DOHH2 (cell line): Measurements from ENCODE around the gene QKI.

Source experiments
- H3F3A ChIP-seq: fragments of 200-600 bp; sonication (generic), shearing (Covaris generic); 2 replicates; pipeline ENCODE4 v1.6.0; 2016; ENCODE audit warnings: antibody characterized with exemption, mild to moderate bottlenecking; ENCODE audit not compliant: control insufficient read depth, insufficient read depth
- H3K27ac ChIP-seq: fragments of 200-600 bp; sonication (generic); 2 replicates; pipeline ENCODE4 v1.5.1; 2014; ENCODE audit warnings: low read depth, mild to moderate bottlenecking, low read length, moderate library complexity
- H3K27me3 ChIP-seq: fragments of 200-600 bp; sonication (generic); 2 replicates; pipeline ENCODE4 v1.6.1; 2014; ENCODE audit warnings: mild to moderate bottlenecking, low read length, mixed read lengths; ENCODE audit not compliant: control insufficient read depth
- H3K36me3 ChIP-seq: fragments of 200-600 bp; sonication (generic); 2 replicates; pipeline ENCODE4 v1.6.1; 2014; ENCODE audit warnings: mild to moderate bottlenecking, low read length, moderate library complexity, mixed read lengths; ENCODE audit not compliant: control insufficient read depth
- H3K4me1 ChIP-seq: fragments of 200-600 bp; sonication (generic); 2 replicates; pipeline ENCODE4 v1.6.1; 2014; ENCODE audit warnings: mild to moderate bottlenecking, low read length, mixed read lengths; ENCODE audit not compliant: control insufficient read depth
- H3K4me2 ChIP-seq: fragments of 200-600 bp; sonication (generic); 2 replicates; pipeline ENCODE4 v1.6.0; 2014; ENCODE audit warnings: mild to moderate bottlenecking, low read length, moderate library complexity
- H3K4me3 ChIP-seq: fragments of 200-600 bp; sonication (generic); 2 replicates; pipeline ENCODE4 v1.5.1; 2014; ENCODE audit warnings: mild to moderate bottlenecking, low read length, mixed read lengths
- H3K79me2 ChIP-seq: fragments of 200-600 bp; sonication (generic); 2 replicates; pipeline ENCODE4 v1.6.1; 2014; ENCODE audit warnings: mild to moderate bottlenecking, low read length, mixed read lengths; ENCODE audit not compliant: control insufficient read depth
- H3K9me2 ChIP-seq: fragments of 200-600 bp; sonication (generic); replicated peaks from 2 replicates; pipeline ENCODE4 v1.6.1; 2014; ENCODE audit warnings: mild to moderate bottlenecking, low read length, mixed read lengths; ENCODE audit not compliant: control insufficient read depth
- H3K9me3 ChIP-seq: fragments of 200-600 bp; sonication (generic); 2 replicates; pipeline ENCODE4 v1.6.1; 2014; ENCODE audit warnings: antibody characterized with exemption, low read length, mixed read lengths; ENCODE audit not compliant: control insufficient read depth, insufficient read depth
- H4K20me1 ChIP-seq: fragments of 200-600 bp; sonication (generic); 2 replicates; pipeline ENCODE4 v1.6.0; 2014; ENCODE audit warnings: low read depth, mild to moderate bottlenecking, antibody characterized with exemption, low read length, moderate library complexity; ENCODE audit not compliant: control insufficient read depth, insufficient read depth
- EZH2phosphoT487 ChIP-seq: fragments of 200-600 bp; sonication (generic); IDR thresholded peaks from 2 replicates; pipeline ENCODE4 v1.6.1; 2017; ENCODE audit warnings: borderline replicate concordance, mild to moderate bottlenecking, antibody characterized with exemption, low read length, moderate library complexity, mixed read lengths
- TF ChIP-seq, protein P1 (sequence below): fragments of 200-600 bp; sonication (generic); IDR thresholded peaks from one replicate; pipeline ENCODE4 v1.5.1; 2014; ENCODE audit warnings: antibody characterized with exemption, mild to moderate bottlenecking, low read depth, low read length; ENCODE audit not compliant: poor library complexity, severe bottlenecking

Gene QKI

DNA sequence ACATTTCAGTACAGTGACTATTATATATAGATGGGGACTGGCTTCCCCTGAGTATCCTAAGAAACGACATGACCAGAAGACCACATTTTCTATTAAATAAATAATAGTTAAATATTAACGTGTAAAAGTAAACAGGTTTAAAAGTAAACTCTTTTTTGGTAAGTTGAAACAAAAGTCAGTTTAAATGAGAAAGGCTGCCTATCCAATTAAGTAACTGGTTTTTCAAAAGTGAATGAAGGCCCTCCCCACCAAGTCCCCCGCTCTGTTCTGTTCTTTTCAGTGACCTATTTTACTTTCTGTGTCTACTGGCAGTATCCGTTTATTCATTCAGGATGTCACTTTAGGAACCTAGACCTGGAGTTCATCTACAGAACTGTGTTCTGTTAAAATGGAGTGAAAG is 32.0 kb downstream of the QKI start:
- no peaks in the 10 kb centered on the region for H3K36me3 ChIP-seq
- no peaks in the 10 kb centered on the region for H3K9me3 ChIP-seq
- H3F3A ChIP-seq: 0 out of 2 replicates have a peak, but pooled peaks cover 4% of the 10 kb centered on the region
- H4K20me1 ChIP-seq: no peaks in the 10 kb centered on the region; the same call in 1 of the 2 replicates
- no peak overlapping the region for H3K4me3 ChIP-seq
- H3K79me2 ChIP-seq: peaks cover 98% of the 10 kb centered on the region
- TF ChIP-seq EZH2phosphoT487: no peak
- TF ChIP-seq, protein P1, sequence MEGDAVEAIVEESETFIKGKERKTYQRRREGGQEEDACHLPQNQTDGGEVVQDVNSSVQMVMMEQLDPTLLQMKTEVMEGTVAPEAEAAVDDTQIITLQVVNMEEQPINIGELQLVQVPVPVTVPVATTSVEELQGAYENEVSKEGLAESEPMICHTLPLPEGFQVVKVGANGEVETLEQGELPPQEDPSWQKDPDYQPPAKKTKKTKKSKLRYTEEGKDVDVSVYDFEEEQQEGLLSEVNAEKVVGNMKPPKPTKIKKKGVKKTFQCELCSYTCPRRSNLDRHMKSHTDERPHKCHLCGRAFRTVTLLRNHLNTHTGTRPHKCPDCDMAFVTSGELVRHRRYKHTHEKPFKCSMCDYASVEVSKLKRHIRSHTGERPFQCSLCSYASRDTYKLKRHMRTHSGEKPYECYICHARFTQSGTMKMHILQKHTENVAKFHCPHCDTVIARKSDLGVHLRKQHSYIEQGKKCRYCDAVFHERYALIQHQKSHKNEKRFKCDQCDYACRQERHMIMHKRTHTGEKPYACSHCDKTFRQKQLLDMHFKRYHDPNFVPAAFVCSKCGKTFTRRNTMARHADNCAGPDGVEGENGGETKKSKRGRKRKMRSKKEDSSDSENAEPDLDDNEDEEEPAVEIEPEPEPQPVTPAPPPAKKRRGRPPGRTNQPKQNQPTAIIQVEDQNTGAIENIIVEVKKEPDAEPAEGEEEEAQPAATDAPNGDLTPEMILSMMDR: no peak
- H3K4me2 ChIP-seq: no peak overlapping the region
- no peak overlapping the region for H3K27ac ChIP-seq
- no peaks in the 10 kb centered on the region for H3K9me2 ChIP-seq
- H3K4me1 ChIP-seq: no peaks in the 10 kb centered on the region
- no peaks in the 10 kb centered on the region for H3K27me3 ChIP-seq

DNA sequence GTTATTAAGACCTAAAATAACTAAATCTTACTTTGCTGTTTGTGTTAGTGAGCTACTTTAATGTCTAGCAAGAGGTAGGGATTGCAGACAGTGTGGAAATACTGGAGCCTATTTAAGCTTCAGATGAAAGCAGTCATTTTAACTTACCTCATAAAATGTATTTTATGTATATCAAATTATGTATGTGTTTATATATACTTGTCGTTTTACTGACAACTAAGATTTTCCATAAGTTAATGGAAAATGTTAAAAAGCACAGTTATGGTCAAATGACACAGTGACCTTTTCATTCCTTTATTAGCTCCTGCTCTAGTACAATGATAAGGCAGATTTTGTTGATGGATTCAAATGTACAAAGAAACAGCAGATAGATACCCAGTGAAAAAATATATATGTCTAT is 34.6 kb downstream of the QKI start:
- TF ChIP-seq EZH2phosphoT487: no peak
- TF ChIP-seq, protein P1: no peak
- H3K9me3 ChIP-seq: no peaks in the 10 kb centered on the region
- H3K36me3 ChIP-seq: no peaks in the 10 kb centered on the region
- H3K79me2 ChIP-seq: peaks cover 99% of the 10 kb centered on the region
- no peaks in the 10 kb centered on the region for H3K9me2 ChIP-seq
- no peak overlapping the region for H3K27ac ChIP-seq
- peaks cover 4% of the 10 kb centered on the region; the same call in 1 of the 2 replicates for H4K20me1 ChIP-seq
- 0 out of 2 replicates have a peak, but pooled peaks cover 4% of the 10 kb centered on the region for H3F3A ChIP-seq
- H3K4me1 ChIP-seq: no peaks in the 10 kb centered on the region
- H3K4me3 ChIP-seq: no peak overlapping the region
- H3K4me2 ChIP-seq: no peak overlapping the region
- H3K27me3 ChIP-seq: no peaks in the 10 kb centered on the region

DNA sequence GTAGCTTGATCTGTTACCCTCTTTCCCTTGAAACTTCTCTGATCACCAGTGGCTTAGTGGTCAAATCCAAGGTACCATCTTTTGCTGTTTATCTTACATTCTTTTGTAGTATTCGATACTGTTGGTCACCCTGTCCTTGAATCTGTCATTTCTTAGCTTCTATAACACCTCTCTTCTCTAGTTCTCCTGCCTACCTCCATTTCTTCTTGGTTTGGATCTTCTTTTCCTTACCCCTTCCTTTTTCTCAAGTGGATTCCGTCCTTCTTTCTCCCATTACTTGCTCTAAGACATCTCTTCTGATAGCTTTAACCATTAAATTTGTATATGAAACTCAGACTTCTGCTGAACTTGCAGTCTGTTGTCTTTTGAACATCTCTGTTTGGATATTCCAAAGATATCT is 39.9 kb downstream of the QKI start:
- Histone ChIP-seq H3K4me3 (no peak overlapping the region), H3K4me2 (no peak overlapping the region), H3K4me1 (no peaks in the 10 kb centered on the region), H3K27me3 (no peaks in the 10 kb centered on the region), H3F3A (0 out of 2 replicates have a peak, but pooled peaks cover under 1% of the 10 kb centered on the region), H4K20me1 (peaks cover 4% of the 10 kb centered on the region; the same call in 1 of the 2 replicates), H3K27ac (no peak overlapping the region), H3K9me3 (no peaks in the 10 kb centered on the region), H3K9me2 (no peaks in the 10 kb centered on the region), H3K36me3 (peaks cover 35% of the 10 kb centered on the region), H3K79me2 (peaks cover 98% of the 10 kb centered on the region)
- TF ChIP-seq, protein P1: no peak
- no peak for TF ChIP-seq EZH2phosphoT487
